ENCODE results near the gene GALK1.

DNA sequence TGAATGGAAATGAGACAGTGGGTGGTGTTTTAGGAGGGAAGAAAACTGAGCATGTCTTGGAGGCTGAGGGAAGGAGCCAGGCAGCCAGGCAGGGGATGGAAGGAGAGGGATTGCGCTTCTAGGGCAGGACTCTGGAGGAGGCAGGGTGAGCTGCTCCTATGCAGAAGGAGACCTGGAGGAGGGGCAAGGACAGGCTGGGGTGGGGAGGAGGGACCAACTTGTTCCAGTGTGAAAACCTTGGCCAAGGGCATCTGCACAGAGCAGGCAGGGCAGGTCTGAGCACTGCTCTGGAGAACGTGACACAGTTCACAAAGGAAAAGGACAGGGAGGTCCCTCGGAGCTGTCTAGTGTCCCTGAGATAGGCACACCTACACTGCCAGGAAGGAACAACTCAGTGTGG, 5.5 kb downstream of the GALK1 start:
- TF ChIP-seq, protein P1, sequence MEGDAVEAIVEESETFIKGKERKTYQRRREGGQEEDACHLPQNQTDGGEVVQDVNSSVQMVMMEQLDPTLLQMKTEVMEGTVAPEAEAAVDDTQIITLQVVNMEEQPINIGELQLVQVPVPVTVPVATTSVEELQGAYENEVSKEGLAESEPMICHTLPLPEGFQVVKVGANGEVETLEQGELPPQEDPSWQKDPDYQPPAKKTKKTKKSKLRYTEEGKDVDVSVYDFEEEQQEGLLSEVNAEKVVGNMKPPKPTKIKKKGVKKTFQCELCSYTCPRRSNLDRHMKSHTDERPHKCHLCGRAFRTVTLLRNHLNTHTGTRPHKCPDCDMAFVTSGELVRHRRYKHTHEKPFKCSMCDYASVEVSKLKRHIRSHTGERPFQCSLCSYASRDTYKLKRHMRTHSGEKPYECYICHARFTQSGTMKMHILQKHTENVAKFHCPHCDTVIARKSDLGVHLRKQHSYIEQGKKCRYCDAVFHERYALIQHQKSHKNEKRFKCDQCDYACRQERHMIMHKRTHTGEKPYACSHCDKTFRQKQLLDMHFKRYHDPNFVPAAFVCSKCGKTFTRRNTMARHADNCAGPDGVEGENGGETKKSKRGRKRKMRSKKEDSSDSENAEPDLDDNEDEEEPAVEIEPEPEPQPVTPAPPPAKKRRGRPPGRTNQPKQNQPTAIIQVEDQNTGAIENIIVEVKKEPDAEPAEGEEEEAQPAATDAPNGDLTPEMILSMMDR (IDR thresholded peaks at IDR 0.05; ENCODE audit: poor library complexity), result no peak
- no peak for TF ChIP-seq EZH2 (IDR thresholded peaks at IDR 0.05; ENCODE audit: borderline replicate concordance)
